Activated CD8-positive, alpha-beta T cell treated with anti-CD3 and anti-CD28 coated beads, Interleukin-2, amount 10 ng/mL, durations not matched to agents 7 days and 5 days (primary cell): ENCODE results near the gene SAMM50. TPM values are rescaled to one million over a fixed set of nuclear protein-coding genes. Genes with fewer than 3 reads are reported as not detected.

Experiments used
- ATAC-seq: fragments of 150-1000 bp; cut with Tn5 transposase; one replicate; pipeline ENCODE4 v1.10.0; 2021; ENCODE audit warnings: moderate library complexity
- CTCF ChIA-PET: fragments of 350-600 bp; sonication (Branson Sonifier 250); formaldehyde crosslinking; loops from one replicate; lab custom pipeline; 2021; ENCODE audit warnings: antibody characterized with exemption; lab: Charles Lee
- POLR2A ChIA-PET: fragments of 350-600 bp; sonication (Branson Sonifier 250); formaldehyde crosslinking; loops from one replicate; lab custom pipeline; 2021; ENCODE audit warnings: antibody characterized with exemption; lab: Charles Lee
- DNase-seq: peaks from one replicate; pipeline ENCODE4 v3.0.0-alpha.2; 2020
- H3K27ac Mint-ChIP-seq: one replicate; pipeline ENCODE4 v1.8.0; 2021; ENCODE audit warnings: mild to moderate bottlenecking, mixed read lengths
- H3K27me3 Mint-ChIP-seq: one replicate; pipeline ENCODE4 v1.8.0; 2021; ENCODE audit warnings: low read depth, mixed read lengths
- H3K36me3 Mint-ChIP-seq: one replicate; pipeline ENCODE4 v1.8.0; 2021; ENCODE audit warnings: low read depth, mixed read lengths
- H3K4me1 Mint-ChIP-seq: one replicate; pipeline ENCODE4 v1.8.0; 2021; ENCODE audit warnings: low read depth, mixed read lengths
- H3K4me3 Mint-ChIP-seq: one replicate; pipeline ENCODE4 v1.8.0; 2021; ENCODE audit warnings: mild to moderate bottlenecking, mixed read lengths
- H3K9me3 Mint-ChIP-seq: one replicate; pipeline ENCODE4 v1.8.0; 2022; ENCODE audit warnings: mixed read lengths; ENCODE audit not compliant: insufficient read depth
- total RNA-seq, 2 experiments: library from RNA; stranded (reverse); gene quantifications; one replicate each; pipeline ENCODE4 v1.2.3, GENCODE V29; 2021

The SAMM50 gene
- total RNA-seq, 2 experiments from 2014 or later = 50.7 to 52.4 TPM

GRCh38 chr22:43951391-43951790 is 3.9 kb upstream of the SAMM50 start:
- ChIA-PET POLR2A (no interaction called here), CTCF (interaction anchor here (1.1 kb wide), 1 partner anchor 42 kb away, joined by 3 read pairs; no protein-coding TSS in a partner anchor)
- Mint-ChIP-seq H3K4me1 (peaks cover 16% of the 10 kb centered on the region), H3K27me3 (no peaks in the 10 kb centered on the region), H3K27ac (no peak overlapping the region), H3K36me3 (peaks cover 5% of the 10 kb centered on the region), H3K4me3 (no peak overlapping the region), H3K9me3 (no peaks in the 10 kb centered on the region)
- no peak for ATAC-seq
- no peak for DNase-seq

- ChIA-PET CTCF (interaction anchor here (1.1 kb wide), 1 partner anchor 41 kb away, joined by 3 read pairs; no protein-coding TSS in a partner anchor), POLR2A (no interaction called here)
- no peak for ATAC-seq
- H3K36me3 Mint-ChIP-seq = peaks cover 7% of the 10 kb centered on the region
- H3K27ac Mint-ChIP-seq = no peak overlapping the region
- no peaks in the 10 kb centered on the region for H3K27me3 Mint-ChIP-seq
- H3K4me1 Mint-ChIP-seq = peaks cover 22% of the 10 kb centered on the region
- no peaks in the 10 kb centered on the region for H3K9me3 Mint-ChIP-seq
- no peak overlapping the region for H3K4me3 Mint-ChIP-seq
- no peak for DNase-seq
These were observed 3.3 kb upstream of the SAMM50 start for GRCh38 chr22:43951966-43952365.

- CTCF ChIA-PET = interaction anchor here (0.9 to 2.0 kb wide), 7 partner anchors 8 to 731 kb away, joined by 3 to 39 read pairs (median 4); no protein-coding TSS in a partner anchor
- DNase-seq (no peak), ATAC-seq (no peak)
- H3K4me1 Mint-ChIP-seq = peaks cover 31% of the 10 kb centered on the region
- H3K27ac Mint-ChIP-seq = peak overlapping the region; percentile 93
- POLR2A ChIA-PET = interaction anchor here (0.8 to 1.7 kb wide), 4 partner anchors 9 to 228 kb away, joined by 3 to 13 read pairs (median 8); partner anchors contain the start of gene PARVG
- H3K27me3 Mint-ChIP-seq = no peaks in the 10 kb centered on the region
- peak overlapping the region; percentile 95 for H3K4me3 Mint-ChIP-seq
- H3K9me3 Mint-ChIP-seq = no peaks in the 10 kb centered on the region
- H3K36me3 Mint-ChIP-seq = peaks cover 11% of the 10 kb centered on the region
These were observed 1.1 kb upstream of the SAMM50 start for GRCh38 chr22:43953988-43954785.

- Mint-ChIP-seq H3K9me3 (no peaks in the 10 kb centered on the region), H3K36me3 (peaks cover 11% of the 10 kb centered on the region), H3K4me1 (peaks cover 31% of the 10 kb centered on the region), H3K27me3 (no peaks in the 10 kb centered on the region), H3K27ac (peak overlapping the region; percentile 93), H3K4me3 (peak overlapping the region; percentile 95)
- ATAC-seq (peak; percentile 23), DNase-seq (peak; percentile 43)
- ChIA-PET CTCF (interaction anchor here (0.9 to 2.0 kb wide), 4 partner anchors 10 to 130 kb away, joined by 3 to 39 read pairs (median 4); no protein-coding TSS in a partner anchor), POLR2A (interaction anchor here (1.2 to 1.6 kb wide), 3 partner anchors 11 to 31 kb away, joined by 4 to 13 read pairs (median 6); no protein-coding TSS in a partner anchor)
These were observed 891 bp downstream of the SAMM50 start for GRCh38 chr22:43955883-43956782.

GRCh38 chr22:43956805-43957463 is 1.7 kb downstream of the SAMM50 start:
- ATAC-seq (no peak), DNase-seq (no peak)
- Mint-ChIP-seq H3K27ac (no peak overlapping the region), H3K36me3 (peaks cover 11% of the 10 kb centered on the region), H3K27me3 (no peaks in the 10 kb centered on the region), H3K9me3 (no peaks in the 10 kb centered on the region), H3K4me1 (peaks cover 31% of the 10 kb centered on the region), H3K4me3 (peak overlapping the region; percentile 95)
- CTCF ChIA-PET = interaction anchor here (0.9 to 1.2 kb wide), 2 partner anchors 11 to 37 kb away, joined by 3 to 5 read pairs; no protein-coding TSS in a partner anchor
- POLR2A ChIA-PET = no interaction called here

- H3K4me1 Mint-ChIP-seq = peaks cover 31% of the 10 kb centered on the region
- POLR2A ChIA-PET = no interaction called here
- CTCF ChIA-PET = interaction anchor here (1.2 kb wide), 1 partner anchor 36 kb away, joined by 5 read pairs; no protein-coding TSS in a partner anchor
- DNase-seq (no peak), ATAC-seq (no peak)
- no peaks in the 10 kb centered on the region for H3K27me3 Mint-ChIP-seq
- H3K27ac Mint-ChIP-seq = no peak overlapping the region
- no peak overlapping the region for H3K4me3 Mint-ChIP-seq
- H3K9me3 Mint-ChIP-seq = no peaks in the 10 kb centered on the region
- peaks cover 11% of the 10 kb centered on the region for H3K36me3 Mint-ChIP-seq
These were observed 2.6 kb downstream of the SAMM50 start for GRCh38 chr22:43957871-43958270.

GRCh38 chr22:43964314-43964857 is 9.1 kb downstream of the SAMM50 start:
- H3K9me3 Mint-ChIP-seq = no peaks in the 10 kb centered on the region
- H3K27ac Mint-ChIP-seq = no peak overlapping the region
- no peak for ATAC-seq
- H3K4me1 Mint-ChIP-seq = peaks cover 2% of the 10 kb centered on the region
- POLR2A ChIA-PET = interaction anchor here (1.0 kb wide), 1 partner anchor 9 kb away, joined by 3 read pairs; the partner anchor contains the start of gene SAMM50
- no peak for DNase-seq
- H3K27me3 Mint-ChIP-seq = no peaks in the 10 kb centered on the region
- CTCF ChIA-PET = interaction anchor here (1.6 kb wide), 1 partner anchor 29 kb away, joined by 3 read pairs; no protein-coding TSS in a partner anchor
- no peak overlapping the region for H3K4me3 Mint-ChIP-seq
- peaks cover 42% of the 10 kb centered on the region for H3K36me3 Mint-ChIP-seq

- H3K4me3 Mint-ChIP-seq = no peak overlapping the region
- H3K4me1 Mint-ChIP-seq = peaks cover 11% of the 10 kb centered on the region
- DNase-seq (no peak), ATAC-seq (no peak)
- no peaks in the 10 kb centered on the region for H3K27me3 Mint-ChIP-seq
- POLR2A ChIA-PET = interaction anchor here (0.9 kb wide), 1 partner anchor 12 kb away, joined by 3 read pairs; the partner anchor contains the start of gene SAMM50
- CTCF ChIA-PET = interaction anchor here (0.9 to 1.5 kb wide), 2 partner anchors 21 to 26 kb away, joined by 3 to 4 read pairs; no protein-coding TSS in a partner anchor
- H3K27ac Mint-ChIP-seq = no peak overlapping the region
- H3K36me3 Mint-ChIP-seq = peaks cover 54% of the 10 kb centered on the region
- no peaks in the 10 kb centered on the region for H3K9me3 Mint-ChIP-seq
These were observed 11.8 kb downstream of the SAMM50 start for GRCh38 chr22:43967069-43967468.

- H3K27ac Mint-ChIP-seq = no peak overlapping the region
- ChIA-PET POLR2A (no interaction called here), CTCF (no interaction called here)
- DNase-seq = no peak
- peaks cover 57% of the 10 kb centered on the region for H3K36me3 Mint-ChIP-seq
- no peak for ATAC-seq
- H3K4me1 Mint-ChIP-seq = peaks cover 11% of the 10 kb centered on the region
- H3K27me3 Mint-ChIP-seq = no peaks in the 10 kb centered on the region
- no peaks in the 10 kb centered on the region for H3K9me3 Mint-ChIP-seq
- H3K4me3 Mint-ChIP-seq = no peak overlapping the region
These were observed 13.4 kb downstream of the SAMM50 start for GRCh38 chr22:43968614-43969013.

- H3K27ac Mint-ChIP-seq = no peak overlapping the region
- H3K4me1 Mint-ChIP-seq = peaks cover 11% of the 10 kb centered on the region
- ChIA-PET CTCF (no interaction called here), POLR2A (no interaction called here)
- no peak for ATAC-seq
- H3K4me3 Mint-ChIP-seq = no peak overlapping the region
- peaks cover 58% of the 10 kb centered on the region for H3K36me3 Mint-ChIP-seq
- H3K27me3 Mint-ChIP-seq = no peaks in the 10 kb centered on the region
- no peaks in the 10 kb centered on the region for H3K9me3 Mint-ChIP-seq
- no peak for DNase-seq
These were observed 14.0 kb downstream of the SAMM50 start for GRCh38 chr22:43969021-43969878.
